Cardiac septum (tissue), 1 donor: ENCODE measurements around the gene FAM89B. TPM values are rescaled to one million over a fixed set of nuclear protein-coding genes. Genes with fewer than 3 reads are reported as not detected.
"Not testable (repeated sequence)": the region's sequence is repeated elsewhere in the genome, so short reads cannot be mapped to it uniquely, and the experiment has no call there.

Experiments
- DNase-seq: peaks from one replicate; pipeline ENCODE4 v3.0.0-alpha.2; 2020; ENCODE audit warnings: low spot score
- intact Hi-C: fragments of 100-400 bp; cut with DNase I; formaldehyde crosslinking; loops from one replicate; pipeline ENCODE4 v1.14.0; 2022
- long read RNA-seq: library from polyadenylated mRNA; unstranded; transcript quantifications from one replicate; pipeline ENCODE4 v2.0.0, GENCODE V29; 2021
- total RNA-seq: library from RNA; stranded (reverse); fragmentation: NEBNext Ultra II Directional; extraction: Animal tissue kit (Norgen Biotek cat#: 25700); gene quantifications from one replicate; pipeline ENCODE4 v1.2.1, GENCODE V29; 2021
- donor health status: DM: no; HTN: no; CAD: no.

The FAM89B gene
- total RNA-seq, result 47.4 TPM
- long read RNA-seq, transcript FAM89B-202 (2 exons, 1,337 nt), result minor isoform, 42 of 114 reads
- long read RNA-seq, transcript FAM89B-203 (2 exons, 1,263 nt), result major isoform, 63 of 114 reads
- long read RNA-seq, transcript FAM89B-201 (2 exons, 1,409 nt), result minor isoform, 7 of 114 reads
- long read RNA-seq, partial matches to known transcripts, result 0 of 114 reads
- long read RNA-seq, other reads (novel, unspliced or antisense), result 2 of 114 reads

DNA sequence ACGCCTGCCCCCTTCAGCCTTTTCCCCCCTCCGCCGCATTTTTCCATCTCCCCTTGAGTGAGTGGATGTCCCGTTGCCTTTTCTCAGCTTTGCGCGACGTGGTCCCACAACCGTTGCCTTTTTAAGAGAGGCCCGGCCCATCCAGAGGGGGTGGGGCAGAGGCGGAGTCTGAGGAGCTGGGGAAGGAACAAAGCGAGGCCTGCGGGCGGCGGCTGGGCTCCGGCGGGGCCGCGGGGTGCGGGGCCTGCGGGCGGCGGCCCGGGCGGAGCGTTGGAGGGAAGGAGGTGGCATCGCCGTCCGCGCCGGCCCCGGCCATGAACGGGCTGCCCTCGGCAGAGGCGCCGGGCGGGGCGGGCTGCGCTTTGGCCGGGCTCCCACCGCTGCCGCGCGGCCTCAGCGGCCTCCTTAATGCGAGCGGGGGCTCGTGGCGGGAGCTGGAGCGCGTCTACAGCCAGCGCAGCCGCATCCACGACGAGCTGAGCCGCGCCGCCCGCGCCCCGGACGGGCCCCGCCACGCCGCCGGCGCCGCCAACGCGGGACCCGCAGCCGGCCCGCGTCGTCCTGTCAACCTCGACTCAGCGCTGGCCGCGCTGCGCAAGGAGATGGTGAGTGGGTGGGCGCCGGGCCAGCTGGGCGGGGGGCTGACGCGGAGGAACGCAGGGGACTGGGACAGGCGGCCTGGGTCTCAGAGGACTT lies at the start of gene FAM89B:
Gene FAM89B, plus strand, starts transcription at position 183 of the 696 bp plus-strand sequence. Its CDS starts 132 bp downstream, at position 315.
- intact Hi-C loops, result loop anchor here (2.0 kb wide), 2 partner anchors 14 to 32 kb away; partner anchors contain the start of gene LTBP3
- DNase-seq, result peak; percentile 95

DNA sequence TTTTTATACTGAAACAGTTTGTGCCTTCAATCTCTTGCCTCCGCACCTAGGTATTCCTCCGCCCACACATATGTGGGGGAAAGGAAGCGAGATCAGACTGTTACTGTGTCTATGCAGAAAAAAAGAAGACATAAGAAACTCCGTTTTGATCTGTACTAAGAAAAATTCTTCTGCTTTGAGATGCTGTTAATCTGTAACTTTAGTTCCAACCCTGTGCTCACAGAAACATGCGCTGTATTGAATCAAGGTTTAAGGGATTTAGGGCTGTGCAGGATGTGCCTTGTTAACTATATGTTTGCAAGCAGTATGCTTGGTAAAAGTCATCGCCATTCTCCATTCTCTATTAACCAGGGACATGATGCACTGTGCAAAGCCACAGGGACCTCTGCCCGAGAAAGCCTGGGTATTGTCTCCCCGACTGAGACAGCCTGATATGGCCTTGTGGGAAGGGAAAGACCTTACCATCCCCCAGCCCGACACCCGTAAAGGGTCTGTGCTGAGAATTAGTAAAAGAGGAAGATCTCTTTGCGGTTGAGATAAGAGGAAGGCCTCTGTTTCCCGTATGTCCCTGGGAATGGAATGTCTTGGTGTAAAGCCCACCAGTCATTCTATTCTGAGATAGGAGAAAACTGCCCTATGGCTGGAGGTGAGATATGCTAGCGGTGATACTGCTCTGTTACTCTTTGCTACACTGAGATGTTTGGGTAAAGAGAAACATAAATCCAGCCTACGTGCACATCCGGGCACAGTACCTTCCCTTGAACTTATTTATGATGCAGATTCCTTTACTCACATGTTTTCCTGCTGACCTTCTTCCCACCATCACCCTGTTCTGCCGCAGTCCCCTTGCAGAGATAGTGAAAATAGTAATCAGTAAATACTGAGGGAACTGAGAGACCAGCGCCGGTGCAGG lies 49.4 kb upstream of the FAM89B start:
- DNase-seq, intact Hi-C loops: not testable (repeated sequence)

DNA sequence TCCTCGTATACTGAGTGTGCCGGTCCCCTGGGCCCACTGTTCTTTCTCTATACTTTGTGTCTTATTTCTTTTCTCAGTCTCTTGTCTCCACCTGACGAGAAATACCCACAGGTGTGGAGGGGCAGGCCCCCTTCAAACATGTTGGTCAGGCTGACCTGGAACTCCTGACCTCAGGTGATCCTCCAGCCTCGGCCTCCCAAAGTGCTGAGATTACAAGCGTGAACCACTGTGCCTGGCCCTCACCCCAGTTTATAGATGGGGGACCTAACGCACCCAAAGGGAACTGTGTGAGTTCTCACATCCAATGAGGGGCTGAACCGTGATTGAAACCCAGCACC lies 48.7 kb upstream of the FAM89B start:
- intact Hi-C loops, DNase-seq: not testable (repeated sequence)

DNA sequence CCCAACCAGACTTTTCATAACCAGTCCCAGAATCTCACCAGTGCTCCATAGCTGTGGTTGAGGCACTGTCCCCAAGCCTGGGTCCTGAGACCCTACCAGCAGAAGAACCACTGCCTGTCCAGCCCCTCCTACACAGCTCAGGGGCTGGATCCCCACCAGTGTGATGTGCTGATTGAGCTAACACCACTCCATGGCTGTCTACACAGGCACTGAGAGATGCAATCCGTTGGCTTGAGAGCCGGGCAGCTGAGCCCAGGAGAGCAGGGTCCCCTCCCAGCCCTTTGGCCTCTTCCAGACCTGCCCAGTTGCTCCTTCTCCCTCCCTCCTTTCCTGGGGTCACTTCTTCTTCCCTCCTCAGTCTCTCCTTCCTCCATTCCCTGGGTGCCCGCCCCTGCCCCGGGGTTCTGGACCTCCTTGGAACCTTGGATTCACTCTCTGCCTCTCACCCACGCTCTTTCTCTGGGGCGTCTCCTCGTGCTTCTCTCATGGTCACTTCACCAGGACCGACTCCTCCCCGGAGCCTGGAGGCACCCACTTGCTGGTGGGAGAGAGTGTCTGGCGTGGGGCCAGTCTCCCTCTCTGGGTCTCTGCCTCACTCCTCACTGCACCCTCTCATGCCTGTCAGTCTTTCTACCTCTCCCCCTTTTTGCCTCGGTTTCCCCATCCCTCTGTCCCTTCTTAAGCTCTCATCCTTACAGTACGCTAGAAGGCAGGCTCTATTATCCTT lies 48.2 kb upstream of the FAM89B start:
- no peak for DNase-seq

DNA sequence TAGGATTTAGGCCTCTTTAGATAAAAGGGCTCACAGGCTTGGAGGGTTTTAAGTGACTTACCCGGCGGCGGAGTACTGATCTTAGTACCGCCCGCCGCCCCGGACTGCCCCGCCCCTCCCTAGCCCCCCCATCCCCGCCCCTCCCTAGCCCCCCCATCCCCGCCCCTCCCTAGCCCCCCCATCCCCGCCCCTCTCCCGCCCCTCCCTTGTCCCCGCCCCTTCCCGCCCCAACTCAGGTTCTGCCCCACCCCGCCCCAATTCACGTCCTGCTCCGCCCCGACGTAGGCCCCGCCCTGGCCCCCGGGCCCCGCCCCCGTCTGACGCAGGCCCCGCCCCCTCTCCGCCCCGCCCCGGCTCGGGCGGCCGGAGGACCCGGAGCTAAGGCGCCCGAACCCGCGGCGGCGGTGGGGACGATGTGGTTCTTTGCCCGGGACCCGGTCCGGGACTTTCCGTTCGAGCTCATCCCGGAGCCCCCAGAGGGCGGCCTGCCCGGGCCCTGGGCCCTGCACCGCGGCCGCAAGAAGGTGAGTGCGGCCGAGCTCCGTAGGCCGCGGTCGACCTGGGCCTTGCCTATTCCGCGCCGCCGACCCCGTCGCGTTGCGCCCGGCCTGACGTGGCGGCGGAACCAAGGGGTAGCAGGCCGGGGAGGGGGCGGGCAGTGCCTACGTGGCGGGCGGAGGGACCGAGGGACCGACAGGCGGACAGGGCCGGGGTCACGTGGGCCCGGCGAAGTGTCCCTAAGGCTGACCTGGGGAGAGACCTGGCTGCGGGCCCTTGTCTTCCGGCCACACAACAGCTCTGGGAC lies 47.4 kb upstream of the FAM89B start, which contains the start of gene SCYL1:
Gene SCYL1, plus strand, starts transcription at position 343 of the 805 bp plus-strand sequence. Its CDS starts 71 bp downstream, at position 414.
- DNase-seq, result peak; percentile 95
- intact Hi-C loops, result no loop called here

More for the DNA sequence above, 48.2 kb upstream of the FAM89B start:
- intact Hi-C loops, result no loop called here

DNA sequence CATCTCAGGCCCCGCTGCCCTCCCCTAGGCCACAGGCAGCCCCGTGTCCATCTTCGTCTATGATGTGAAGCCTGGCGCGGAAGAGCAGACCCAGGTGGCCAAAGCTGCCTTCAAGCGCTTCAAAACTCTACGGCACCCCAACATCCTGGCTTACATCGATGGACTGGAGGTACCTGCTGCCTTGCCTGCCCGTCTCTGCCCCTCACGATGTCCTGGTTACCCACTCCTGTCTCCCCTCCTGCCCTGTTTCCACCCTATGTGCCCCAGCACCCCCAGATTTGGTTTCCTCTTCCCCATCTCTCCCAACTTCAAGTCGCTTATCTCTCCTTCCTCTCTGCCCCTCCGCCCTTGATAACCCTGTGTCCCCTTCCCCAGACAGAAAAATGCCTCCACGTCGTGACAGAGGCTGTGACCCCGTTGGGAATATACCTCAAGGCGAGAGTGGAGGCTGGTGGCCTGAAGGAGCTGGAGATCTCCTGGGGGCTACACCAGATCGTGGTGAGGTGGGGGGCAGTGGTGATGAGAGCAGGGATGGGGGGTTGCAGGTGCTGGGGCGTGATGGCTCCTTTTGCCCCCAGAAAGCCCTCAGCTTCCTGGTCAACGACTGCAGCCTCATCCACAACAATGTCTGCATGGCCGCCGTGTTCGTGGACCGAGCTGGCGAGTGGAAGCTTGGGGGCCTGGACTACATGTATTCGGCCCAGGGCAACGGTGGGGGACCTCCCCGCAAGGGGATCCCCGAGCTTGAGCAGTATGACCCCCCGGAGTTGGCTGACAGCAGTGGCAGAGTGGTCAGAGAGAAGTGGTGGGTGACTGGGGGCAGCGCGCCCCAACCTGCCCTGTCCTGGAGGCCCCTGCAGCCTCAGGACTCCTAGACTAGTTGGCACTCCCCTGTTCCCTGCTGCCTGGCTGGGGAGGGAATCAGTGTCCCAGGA lies 46.5 kb upstream of the FAM89B start:
- no peak for DNase-seq
- intact Hi-C loops, result no loop called here

DNA sequence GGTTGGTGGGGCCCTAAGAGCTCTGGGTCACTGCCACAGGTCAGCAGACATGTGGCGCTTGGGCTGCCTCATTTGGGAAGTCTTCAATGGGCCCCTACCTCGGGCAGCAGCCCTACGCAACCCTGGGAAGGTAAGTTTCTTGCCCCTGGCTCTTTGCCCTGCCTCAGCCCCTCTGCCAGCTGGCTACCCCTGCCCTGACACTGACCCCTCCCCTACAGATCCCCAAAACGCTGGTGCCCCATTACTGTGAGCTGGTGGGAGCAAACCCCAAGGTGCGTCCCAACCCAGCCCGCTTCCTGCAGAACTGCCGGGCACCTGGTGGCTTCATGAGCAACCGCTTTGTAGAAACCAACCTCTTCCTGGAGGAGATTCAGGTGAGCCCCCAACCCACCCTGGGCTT lies 45.6 kb upstream of the FAM89B start:
- intact Hi-C loops, result no loop called here
- DNase-seq, result no peak

DNA sequence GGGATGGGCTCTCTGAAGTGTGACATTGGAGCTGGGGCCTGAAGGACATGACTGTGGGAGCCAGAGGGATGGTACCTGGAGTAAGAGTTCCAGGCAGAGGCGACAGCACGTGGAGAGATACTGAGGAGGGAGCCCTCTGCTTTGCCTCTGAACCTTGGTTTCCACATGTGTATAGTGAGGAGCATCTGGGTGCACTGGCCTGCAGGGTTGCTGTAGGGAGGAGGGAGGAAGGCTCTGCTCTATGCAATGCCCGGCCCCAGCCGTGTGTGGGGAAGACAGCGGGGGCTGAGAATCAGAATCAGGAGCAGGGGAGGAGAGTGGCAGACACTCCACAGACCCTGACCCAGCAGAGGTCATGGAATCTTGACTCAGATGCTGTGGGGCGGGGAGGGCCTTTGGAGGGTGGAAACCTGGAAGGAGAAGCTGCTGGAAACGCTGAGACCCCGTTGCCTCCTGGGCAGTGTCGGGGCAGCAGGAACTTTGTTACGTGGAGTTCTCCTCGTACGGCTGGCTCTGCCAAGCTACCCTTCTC lies 43.5 kb upstream of the FAM89B start:
- DNase-seq, result no peak
- intact Hi-C loops, result no loop called here

DNA sequence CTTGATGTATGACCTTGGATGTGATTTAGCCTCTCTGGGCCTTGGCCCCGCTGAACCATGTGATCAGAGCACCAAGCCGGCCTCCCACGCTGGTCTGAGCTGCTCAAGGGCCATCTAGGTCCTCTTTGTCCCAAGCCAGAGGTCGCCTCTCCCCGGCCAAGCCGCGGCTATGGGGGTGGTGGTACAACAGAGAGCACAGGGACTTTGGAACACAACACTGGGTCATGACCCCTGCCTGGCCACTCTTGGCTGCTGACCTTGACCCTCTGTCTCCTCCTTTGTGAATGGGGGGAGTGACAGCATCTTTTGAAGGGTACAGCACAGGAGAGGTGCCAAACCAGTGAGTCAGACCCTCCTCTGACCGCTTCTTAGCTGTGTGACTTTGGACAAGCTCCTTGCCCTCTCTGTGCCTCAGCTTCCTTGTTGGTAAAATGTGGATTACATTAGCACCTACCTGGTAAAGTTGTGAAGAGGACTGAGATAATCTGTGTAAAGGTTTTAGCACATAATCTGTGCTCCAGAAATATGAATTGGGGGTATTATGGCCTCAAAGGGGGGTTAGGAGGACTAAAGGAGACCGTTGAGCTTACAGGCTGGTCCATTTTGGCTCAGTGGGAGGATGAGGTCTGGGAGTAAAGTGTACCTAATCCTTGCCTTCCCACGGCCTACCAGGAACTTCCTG lies 42.7 kb upstream of the FAM89B start:
- intact Hi-C loops, result no loop called here
- DNase-seq, result no peak

DNA sequence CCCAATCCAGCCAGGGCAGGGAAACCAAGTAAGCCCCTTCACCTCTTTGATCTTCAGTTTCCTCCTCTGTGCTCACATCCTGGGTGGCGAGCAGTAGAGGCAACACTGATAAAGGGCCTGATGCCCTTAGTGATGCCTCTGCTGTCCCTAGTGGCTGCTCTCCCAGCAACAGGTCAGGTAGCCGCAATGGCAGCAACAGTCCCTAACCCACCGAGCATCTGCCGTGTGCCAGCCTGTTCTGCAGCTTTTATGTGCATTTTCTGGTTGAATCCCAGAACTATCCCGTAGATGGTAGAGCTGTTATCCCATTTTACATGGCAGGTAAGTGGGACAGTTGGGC lies 42.2 kb upstream of the FAM89B start:
- DNase-seq, result no peak
- intact Hi-C loops, result no loop called here

DNA sequence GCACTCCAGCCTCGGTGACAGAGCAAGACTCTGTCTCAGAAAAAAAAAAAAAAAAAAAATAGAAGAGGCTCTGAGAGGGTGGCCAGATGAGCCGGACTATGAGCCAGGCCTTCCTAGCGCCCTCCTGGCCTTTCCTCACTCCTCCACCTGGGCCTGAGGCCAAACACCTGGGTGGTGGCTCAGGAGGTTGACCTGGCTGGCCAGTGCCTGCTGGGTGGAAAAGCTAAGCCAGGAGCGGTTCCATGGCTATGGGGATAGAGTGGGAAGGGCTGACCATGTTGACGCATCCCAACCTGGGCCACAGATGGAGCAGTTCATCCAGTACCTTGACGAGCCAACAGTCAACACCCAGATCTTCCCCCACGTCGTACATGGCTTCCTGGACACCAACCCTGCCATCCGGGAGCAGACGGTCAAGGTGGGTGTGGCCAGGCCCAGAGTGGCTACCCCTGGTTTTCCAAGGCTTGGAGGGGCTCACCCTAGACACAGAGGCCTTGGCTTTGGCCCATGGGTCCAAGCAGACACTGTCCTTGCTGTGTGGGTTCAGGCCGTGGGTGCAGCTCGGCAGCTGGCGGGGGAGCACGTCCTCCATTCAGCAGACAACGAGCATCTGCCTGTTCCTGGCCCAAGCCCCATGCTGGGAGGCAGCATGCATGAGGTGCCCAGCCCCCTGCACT lies 39.8 kb upstream of the FAM89B start:
- no peak for DNase-seq
- intact Hi-C loops, result no loop called here

DNA sequence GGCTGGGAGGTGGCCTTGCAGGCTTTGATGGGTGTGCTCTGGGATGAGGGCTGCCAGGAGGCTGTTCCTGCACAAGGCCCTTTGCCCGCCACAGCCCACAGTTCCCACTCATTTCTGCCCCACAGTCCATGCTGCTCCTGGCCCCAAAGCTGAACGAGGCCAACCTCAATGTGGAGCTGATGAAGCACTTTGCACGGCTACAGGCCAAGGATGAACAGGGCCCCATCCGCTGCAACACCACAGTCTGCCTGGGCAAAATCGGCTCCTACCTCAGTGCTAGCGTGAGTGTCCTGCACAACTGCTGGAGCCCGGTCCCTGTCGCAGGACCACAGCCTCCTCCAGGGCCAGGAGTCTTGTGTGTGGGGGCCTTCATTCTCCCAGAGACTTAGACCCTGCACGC lies 37.2 kb upstream of the FAM89B start:
- intact Hi-C loops, result no loop called here
- DNase-seq, result no peak

DNA sequence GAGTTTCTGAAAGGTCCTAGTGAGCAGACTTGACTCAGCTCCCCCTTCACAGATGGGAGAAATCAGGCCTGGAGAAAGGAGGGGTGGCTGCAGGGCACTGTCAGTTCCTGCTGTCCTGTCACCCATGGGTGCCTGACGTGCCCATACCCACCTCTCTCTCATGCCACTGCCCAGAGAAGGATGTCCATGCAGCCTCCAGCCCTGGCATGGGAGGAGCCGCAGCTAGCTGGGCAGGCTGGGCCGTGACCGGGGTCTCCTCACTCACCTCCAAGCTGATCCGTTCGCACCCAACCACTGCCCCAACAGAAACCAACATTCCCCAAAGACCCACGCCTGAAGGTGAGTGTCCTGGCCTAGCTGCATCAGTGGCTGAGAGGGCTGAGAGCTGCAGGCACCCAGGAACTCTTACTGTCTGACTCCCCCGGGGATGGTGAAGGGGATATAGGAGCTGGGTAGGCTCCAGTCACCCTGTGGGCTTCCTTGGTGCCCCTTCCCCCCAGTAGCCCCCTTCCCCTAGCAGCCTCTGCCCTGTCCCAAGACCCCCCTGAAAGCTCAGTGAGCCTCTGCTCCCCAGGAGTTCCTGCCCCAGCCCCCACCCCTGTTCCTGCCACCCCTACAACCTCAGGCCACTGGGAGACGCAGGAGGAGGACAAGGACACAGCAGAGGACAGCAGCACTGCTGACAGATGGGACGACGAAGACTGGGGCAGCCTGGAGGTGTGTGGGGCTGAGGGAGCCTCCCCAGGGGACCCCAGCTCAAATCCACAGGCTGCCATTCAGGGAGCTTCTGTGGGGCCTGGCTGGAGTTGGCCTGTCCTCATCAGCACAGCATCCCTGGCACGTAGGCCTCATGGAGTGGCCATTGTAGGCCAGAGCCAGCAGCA lies 35.7 kb upstream of the FAM89B start:
- no peak for DNase-seq
- intact Hi-C loops, result no loop called here

DNA sequence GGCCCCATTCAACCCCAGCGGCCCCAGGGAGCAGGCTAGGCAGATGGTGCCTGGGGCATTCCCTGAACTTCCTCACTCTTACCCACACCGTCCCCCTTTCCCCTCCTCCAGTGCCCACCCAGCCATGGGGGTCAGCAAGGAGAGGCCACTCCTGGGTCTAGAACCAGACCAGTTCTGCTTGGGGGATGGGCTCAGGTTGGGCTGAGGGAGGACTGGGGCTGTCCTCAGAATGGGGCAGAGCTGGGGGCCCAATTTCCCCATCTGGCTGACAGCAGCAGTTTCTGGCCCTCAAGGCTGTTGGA lies 35.1 kb upstream of the FAM89B start:
- DNase-seq, result no peak
- intact Hi-C loops, result no loop called here

DNA sequence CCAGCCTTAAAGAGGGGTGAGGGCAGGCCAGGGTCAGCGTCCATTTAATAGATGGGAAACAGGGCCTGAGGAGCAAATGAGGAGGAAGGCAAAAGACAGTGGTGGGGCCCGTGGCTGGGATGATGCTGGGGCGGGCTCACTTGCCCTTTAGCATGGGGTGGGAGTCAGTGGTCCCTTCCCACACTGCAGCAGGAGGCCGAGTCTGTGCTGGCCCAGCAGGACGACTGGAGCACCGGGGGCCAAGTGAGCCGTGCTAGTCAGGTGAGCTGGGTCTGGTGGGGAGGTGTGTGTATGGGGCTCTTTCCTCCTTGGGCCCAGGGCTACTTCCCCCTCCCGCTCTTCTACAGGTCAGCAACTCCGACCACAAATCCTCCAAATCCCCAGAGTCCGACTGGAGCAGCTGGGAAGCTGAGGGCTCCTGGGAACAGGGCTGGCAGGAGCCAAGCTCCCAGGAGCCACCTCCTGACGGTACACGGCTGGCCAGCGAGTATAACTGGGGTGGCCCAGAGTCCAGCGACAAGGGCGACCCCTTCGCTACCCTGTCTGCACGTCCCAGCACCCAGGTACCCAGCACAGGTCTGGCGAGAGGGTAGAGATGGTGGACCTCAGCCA lies 34.6 kb upstream of the FAM89B start:
- intact Hi-C loops, result no loop called here
- no peak for DNase-seq
